SK-N-MC (cell line): ENCODE results near the gene SYNJ2.

Experiments
- EZH2 ChIP-seq: fragments of 200-600 bp; sonication (generic); IDR thresholded peaks from one replicate; pipeline ENCODE4 v1.6.1; 2017; ENCODE audit warnings: antibody characterized with exemption
- POLR2AphosphoS5 ChIP-seq: IDR thresholded peaks from 2 replicates; pipeline ENCODE4 v1.6.1; 2012; ENCODE audit warnings: mild to moderate bottlenecking, low read depth, low read length, borderline replicate concordance

DNA sequence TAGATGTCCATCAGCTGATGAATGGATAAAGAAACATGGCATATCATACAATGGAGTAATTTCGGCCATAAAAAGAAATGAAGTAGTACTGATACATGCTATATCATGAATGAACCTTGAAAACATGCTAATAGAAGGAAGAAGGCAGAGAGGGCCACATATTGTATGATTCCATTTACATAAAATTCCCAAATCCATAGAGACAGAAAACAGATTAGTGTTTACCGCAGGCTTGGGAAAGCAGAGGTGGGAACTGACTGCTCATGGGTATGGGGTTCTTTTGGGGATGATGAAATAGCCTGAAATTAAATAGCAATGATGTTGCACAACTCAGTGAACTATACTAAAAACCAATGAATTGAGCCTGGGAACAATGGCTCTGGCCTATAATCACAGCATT, 128.1 kb downstream of the SYNJ2 start:
- no peak for TF ChIP-seq POLR2AphosphoS5
- no peak for TF ChIP-seq EZH2
